Mucosa of gallbladder (tissue), 1 donor: ENCODE data around the gene SCNN1B. TPM values are rescaled to one million over a fixed set of nuclear protein-coding genes. Genes with fewer than 3 reads are reported as not detected.
"Not testable (repeated sequence)": the region's sequence is repeated elsewhere in the genome, so short reads cannot be mapped to it uniquely, and the experiment has no call there.

Source experiments
- DNase-seq: peaks from one replicate; pipeline ENCODE4 v3.0.0-alpha.2; 2020; ENCODE audit warnings: low spot score
- total RNA-seq: library from RNA; stranded (reverse); gene quantifications from one replicate; pipeline ENCODE4 v1.2.1, GENCODE V29; 2021
- donor health status: DM: no; HTN: no; CAD: no.

The SCNN1B gene
- total RNA-seq, 1 donor from 2014 or later, result 2.2 TPM

DNA sequence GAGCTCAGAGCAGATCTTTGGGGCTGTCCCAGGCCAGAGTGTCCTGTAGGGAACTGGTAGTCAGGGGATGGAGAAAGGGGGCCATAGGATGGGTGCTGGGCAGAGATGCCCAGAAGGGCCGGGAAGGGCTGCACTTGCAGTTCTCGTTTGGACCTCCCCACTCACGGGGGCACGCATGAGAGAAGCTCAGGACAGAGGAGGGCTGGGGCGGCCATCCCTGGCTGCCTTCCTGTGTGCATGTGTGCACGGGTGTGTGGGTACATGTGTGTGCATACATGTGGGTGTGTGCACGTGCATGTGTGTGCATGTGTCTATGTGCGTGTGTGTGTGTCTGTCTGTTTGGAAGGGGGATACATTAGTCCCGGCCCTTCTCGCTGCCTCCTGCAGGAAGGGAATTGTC is 77.6 kb downstream of the SCNN1B start:
- no peak for DNase-seq

DNA sequence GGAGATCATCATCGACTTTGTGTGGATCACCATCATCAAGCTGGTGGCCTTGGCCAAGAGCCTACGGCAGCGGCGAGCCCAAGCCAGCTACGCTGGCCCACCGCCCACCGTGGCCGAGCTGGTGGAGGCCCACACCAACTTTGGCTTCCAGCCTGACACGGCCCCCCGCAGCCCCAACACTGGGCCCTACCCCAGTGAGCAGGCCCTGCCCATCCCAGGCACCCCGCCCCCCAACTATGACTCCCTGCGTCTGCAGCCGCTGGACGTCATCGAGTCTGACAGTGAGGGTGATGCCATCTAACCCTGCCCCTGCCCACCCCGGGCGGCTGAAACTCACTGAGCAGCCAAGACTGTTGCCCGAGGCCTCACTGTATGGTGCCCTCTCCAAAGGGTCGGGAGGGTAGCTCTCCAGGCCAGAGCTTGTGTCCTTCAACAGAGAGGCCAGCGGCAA is 78.4 kb downstream of the SCNN1B start:
- DNase-seq, result no peak

GRCh38 chr16:23381702-23382101 is 79.6 kb downstream of the SCNN1B start:
- not testable (repeated sequence) for DNase-seq

GRCh38 chr16:23382279-23382678 is 80.2 kb downstream of the SCNN1B start:
- DNase-seq, result no peak

DNA sequence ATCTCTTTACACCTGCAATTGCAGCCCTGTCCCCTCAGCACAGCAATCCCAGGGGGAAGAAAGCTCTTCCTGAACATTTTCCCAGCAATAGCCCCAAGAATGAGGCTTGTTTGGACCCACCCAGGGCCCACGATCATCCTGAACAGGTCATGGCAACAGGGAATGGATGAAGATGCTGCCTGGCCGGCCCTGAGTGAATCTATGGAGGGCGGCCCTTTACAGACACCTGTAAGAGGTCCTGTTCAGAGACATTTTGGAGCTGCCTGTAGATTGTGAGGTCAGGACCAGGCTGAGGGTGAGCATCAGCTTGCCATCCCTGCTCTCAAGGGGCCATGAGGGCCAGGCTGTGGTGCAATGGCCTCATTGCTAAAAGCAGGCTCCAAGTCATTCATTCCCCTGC is 81.8 kb downstream of the SCNN1B start:
- DNase-seq, result no peak

DNA sequence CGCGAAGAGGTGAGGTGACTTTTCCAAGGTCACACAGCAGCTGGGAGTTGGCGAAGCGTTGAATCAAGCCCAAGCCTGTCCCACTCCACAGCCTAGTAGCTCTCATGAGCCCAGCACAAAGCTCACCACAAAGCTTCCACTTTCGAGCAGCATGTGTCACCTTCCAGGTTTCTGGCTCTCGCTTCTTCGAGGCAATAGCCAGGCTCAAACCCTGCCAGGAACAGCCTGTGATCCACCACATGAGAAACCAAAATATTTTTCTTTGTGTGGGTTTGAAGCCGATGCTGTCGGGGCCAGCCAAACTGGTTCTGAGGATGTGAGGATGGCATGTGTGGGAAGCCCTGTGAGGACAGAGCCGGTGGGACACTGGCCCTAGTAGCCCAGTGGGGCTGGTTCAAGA is 82.8 kb downstream of the SCNN1B start:
- no peak for DNase-seq

GRCh38 chr16:23385441-23385840 is 83.3 kb downstream of the SCNN1B start:
- no peak for DNase-seq

DNA sequence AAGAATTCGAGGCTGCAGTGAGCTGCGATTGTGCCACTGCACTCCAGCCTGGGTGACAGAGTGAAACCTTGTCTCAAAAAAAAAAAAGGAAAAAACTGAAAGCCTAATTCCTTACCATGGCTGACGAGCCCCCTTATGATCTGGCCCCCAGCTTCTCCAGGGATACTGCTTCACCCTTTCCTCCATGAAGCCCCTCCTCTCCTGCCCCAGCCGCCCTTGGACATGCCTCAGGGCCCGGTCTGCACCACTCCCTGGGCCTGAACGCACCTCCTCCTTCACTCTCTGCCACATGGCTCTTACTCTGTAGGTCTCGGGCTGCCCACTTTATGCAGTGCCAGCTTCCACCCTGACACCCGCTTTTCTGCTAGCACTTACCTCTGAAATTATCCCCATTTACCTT is 85.6 kb downstream of the SCNN1B start:
- no peak for DNase-seq

DNA sequence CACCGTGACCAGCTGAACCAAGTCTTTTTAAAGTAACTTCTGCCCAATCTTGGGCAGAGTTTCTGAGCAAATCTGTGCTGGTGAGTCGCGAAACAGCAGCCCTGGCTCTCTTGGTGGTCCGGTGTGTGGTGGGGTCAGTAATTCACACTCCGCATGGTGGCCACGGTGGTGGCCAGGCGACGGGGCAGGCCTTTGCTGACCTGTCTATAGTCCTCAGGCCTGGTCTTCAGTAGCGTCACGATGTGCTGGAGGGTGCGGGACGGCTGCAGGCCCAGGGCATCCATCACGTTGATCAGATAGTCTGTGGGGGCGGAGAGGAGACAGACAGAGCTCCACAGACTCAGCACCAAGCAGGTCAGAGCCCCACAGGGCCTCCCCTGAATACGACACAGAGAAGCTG is 86.7 kb downstream of the SCNN1B start:
- DNase-seq, result no peak

DNA sequence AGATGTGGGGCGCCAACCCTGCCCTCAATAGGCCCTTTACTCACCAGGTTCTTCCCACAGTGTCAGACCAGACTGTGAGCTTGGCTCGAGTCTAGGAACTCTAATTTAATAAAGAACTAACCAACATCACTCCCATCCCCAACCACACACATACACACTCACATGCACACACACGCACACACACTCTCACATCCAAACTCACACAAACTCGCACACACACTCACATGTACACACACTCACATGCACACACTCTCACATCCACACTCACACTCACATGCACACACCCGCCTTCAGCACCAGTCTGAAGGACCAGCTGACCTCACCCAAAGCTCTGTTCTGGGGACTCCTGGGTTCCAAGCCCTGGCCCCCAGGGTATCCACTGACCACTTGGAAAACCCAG is 87.1 kb downstream of the SCNN1B start:
- no peak for DNase-seq

- not testable (repeated sequence) for DNase-seq
Measured at GRCh38 chr16:23389936-23390335, 87.8 kb downstream of the SCNN1B start.

- no peak for DNase-seq
Measured at GRCh38 chr16:23391381-23392222, 89.5 kb downstream of the SCNN1B start.

- no peak for DNase-seq
Measured at GRCh38 chr16:23392223-23392600, 90.1 kb downstream of the SCNN1B start.

DNA sequence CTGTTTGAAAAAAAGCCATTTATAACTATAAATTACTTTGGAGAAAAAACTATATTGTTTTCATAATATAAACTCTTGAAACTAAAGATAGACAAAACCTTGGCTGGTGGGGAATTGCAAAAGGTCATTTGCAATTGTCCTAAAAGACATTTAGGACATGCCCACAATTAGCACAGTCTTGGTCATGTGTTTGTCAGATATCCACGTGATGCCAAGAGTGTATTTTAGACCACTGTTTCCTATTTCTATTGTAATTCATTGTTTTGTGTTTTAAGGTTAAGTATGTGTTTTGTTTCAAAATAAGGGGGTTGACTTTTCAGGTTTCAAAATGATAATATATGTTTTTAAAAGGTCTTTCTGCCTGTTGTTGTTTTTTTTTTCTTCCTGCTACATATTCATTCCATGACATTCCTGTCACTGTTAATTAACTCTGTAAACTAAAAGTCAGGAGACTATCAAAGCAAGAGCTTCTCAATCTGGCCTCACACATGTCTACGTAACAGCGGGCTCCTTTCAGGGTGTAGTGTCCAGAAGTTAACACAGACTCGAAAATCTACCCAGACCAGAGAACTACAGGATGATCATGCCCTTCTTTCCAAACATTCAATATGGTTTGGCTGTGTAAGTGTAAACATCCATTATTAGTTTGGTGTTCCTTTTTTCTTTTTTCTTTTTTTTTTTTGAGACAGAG is 92.2 kb downstream of the SCNN1B start:
- DNase-seq, result no peak

- DNase-seq, result no peak
Measured at GRCh38 chr16:23395732-23396131, 93.6 kb downstream of the SCNN1B start.

- no peak for DNase-seq
Measured at GRCh38 chr16:23397464-23397863, 95.4 kb downstream of the SCNN1B start.

DNA sequence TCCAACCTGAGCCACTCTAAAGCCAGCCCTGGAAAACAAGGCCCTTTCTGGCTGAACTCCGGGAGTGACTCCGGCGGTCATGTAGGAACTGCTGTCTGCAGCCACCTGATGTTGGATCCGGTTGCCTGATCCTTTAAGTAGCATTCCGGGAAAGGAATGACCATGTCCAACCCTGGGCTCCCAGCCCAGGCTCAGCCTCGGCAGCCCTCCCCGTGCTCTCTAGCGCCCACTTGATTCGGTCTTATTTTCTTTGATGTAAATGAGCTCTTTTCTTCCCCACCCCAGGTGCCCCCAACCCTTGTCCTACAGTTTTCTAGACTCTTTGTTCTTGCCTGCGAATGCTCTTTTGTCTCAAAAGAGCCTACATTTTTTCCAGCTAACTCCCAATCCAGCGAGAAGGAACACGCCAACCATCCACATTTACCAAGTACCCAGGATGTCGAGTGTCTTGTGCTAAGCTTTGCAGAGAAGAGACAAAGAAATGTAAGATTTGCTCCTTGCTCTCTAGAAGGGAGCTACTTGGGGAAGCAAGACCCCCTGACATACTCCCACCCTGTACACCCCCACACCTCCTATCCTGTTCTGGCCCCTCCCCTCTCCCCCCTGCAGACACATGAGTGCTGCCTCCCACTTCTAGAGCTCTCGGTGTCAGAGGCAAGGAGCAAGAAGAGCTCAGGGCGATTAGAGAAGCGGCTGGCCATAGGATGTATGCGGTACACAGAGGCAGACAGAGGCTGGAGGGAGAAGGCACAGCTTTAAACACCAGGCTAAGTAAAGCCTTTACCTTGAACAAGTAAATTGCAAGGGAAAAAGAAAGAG is 97.1 kb downstream of the SCNN1B start:
- no peak for DNase-seq

- DNase-seq, result not testable (repeated sequence)
Measured at GRCh38 chr16:23400447-23400846, 98.3 kb downstream of the SCNN1B start.

- no peak for DNase-seq
Measured at GRCh38 chr16:23401139-23401538, 99.0 kb downstream of the SCNN1B start.

DNA sequence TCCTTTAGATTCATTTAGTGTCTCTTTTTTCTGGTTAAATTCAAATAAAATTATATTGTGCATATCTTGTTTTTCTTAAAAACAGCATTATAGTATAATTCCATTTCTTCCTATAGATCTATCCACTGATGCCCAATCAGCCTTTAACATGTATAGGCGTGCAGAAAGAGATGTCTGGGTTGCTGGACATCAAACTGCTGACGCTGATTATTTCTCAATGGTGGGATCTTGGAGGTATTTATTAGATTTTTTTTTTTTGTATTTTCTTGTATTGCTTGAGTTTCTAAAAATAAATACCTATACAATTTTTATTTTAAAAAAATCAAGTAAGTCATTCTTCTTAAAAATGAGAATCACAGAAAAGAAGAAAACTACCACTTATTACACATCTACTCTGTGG is 100.0 kb downstream of the SCNN1B start:
- DNase-seq, result no peak

- DNase-seq, result no peak
Measured at GRCh38 chr16:23403547-23403946, 101.4 kb downstream of the SCNN1B start.

DNA sequence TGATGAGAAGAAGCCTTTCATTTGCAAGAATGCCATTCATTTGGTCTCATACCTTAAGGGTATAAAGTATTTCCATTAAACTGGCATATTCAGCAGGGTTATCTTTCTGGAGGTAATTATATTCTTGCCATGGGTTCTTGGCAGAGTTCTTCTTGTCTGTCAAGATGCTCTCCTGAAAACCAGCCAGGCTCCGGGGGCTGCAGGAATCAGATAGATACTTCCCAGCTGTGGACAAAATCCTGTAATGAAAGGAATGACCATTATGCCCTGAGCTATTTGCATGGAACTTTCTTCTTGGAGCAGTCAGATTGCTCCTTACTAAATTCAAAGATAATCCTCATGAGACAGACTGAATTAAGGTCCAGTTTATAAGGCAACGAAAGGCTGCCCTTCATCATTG is 103.9 kb downstream of the SCNN1B start:
- DNase-seq, result no peak
